Activated gamma-delta T cell treated with anti-CD3 and anti-CD28 coated beads, Interleukin-2, amount 50 U/mL, for 16 hours (primary cell): ENCODE data around the gene DHRS1.

ENCODE experiments used
- DNase-seq: peaks from one replicate; pipeline ENCODE4 v3.0.0-alpha.2; 2020; ENCODE audit warnings: low read depth

DHRS1 gene

DNA sequence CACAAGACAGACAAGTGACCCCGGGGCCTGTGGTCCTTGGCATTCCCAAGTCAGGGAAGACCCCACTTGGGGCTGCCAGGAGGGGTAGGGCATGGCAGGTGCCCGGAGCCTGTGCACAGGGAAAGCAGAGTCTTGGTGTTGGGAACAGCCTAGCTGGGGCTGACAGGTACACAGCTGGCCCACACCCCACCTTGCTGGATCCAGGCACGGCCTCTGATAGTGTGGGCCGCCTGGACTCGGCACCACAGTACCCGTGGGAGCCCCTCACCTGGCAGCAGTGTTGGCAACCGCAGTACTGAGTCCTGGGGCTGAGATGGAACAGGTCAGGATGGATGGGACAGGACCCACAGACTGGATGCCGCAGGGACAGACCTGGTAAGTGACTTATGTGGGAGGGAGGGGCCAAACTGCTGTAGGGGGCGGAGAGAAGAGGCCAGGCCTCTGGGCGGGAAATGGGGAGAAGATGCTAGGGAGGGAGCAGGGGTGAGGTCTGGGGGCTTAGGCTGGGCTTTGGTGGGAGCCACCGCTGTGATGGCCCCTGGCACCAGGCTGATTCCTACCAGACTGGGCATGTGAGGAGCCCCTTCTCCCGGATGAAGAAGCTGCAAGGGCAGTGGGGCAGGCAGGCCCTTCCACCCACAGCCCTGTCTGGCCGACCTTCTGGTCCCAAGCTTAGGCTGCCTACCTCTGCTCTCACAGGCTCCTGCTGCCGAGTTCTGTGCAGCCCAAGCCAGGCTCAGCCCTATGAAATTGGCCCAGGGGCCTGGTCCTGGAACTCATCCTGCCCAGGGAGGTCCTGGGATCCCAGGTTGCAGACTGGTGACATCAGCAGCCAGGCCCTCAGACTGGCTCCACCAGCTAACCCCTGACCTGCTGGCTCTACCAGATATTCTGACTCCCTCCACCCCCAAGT lies 36.5 kb downstream of the DHRS1 start, which contains the start of gene TGM1:
Gene TGM1 (minus strand): TSS at position 357 of the 913 bp plus-strand sequence. CDS start 825 bp downstream, outside the sequence.
- no peak for DNase-seq

DNA sequence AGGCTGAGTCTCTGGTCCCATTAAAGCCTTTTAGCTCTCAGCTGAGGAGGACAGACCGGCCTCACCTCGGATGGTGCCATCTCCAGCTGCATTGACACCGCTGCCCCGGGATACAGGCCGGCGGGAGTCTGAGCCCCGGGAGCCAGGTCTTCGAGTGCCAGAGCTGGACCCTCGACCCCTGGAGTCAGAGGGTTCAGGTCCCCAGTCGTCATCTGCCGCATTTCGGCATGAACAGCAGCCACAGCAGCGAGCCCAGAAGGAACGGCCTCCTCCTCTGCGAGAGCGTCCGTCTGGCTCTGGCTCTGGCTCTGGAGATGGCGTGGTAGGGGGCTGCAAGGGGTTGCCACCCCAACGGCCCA lies 37.6 kb downstream of the DHRS1 start:
- no peak for DNase-seq

- no peak for DNase-seq
These were observed 38.2 kb downstream of the DHRS1 start for GRCh38 chr14:24261256-24261968.

DNA sequence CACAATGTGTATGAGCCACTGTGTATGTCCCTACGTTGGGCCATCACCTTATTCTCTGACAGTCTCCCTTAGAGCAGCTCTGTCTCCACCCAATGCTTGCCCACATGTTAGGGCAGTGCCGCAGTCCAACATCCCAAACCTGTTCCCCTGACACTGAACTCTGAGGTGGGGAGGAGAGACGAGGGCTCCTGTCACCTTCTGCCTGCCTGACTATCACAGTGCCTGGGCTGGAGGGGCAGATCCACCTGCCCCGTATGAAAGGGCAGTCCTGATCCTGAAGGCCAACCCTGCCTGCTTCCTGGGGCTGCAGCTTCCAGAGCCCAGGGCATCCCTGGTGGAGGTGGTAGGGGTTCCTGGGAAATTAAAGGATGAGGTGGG lies 38.8 kb downstream of the DHRS1 start:
- DNase-seq = no peak

- no peak for DNase-seq
These were observed 39.4 kb downstream of the DHRS1 start for GRCh38 chr14:24260026-24260779.

- no peak for DNase-seq
These were observed 40.1 kb downstream of the DHRS1 start for GRCh38 chr14:24259282-24260025.

DNA sequence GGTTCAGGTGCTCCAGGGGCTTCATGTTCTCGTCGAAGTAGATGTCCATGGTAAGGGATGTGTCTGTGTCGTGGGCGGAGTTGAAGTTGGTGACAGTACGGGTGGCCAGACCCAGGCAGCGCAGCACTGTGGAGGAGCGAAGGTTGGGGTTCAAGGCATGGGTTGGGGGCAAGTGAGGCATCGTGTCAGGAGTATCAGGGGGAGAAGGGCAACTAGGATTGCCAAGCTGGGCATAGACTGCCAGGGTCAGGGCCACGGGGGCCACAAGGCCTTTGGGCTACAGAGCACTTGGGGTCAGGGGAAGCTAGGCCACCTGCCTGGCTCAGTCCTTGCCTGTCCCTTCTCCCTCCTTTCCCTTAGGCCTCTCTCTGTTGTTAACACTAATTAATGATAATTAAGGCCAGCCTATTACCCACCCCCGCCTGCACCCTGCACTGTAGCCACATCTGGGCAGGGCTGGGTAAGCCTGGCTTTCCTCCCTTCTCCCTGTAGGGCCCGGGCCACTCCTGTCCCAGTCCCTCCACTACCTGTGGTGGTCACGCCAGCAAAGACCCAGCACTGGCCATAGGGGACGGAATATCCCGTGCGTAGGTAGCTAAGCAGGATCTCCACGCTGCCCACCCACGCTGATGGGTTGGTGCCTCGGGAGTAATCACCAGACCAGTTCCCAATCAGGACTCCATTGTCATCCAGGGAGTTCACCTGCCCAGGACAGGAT lies 40.9 kb downstream of the DHRS1 start:
- DNase-seq = no peak

GRCh38 chr14:24258119-24258518 lies 41.5 kb downstream of the DHRS1 start:
- DNase-seq = no peak

- DNase-seq = no peak
These were observed 42.6 kb downstream of the DHRS1 start for GRCh38 chr14:24256960-24257359.

- no peak for DNase-seq
These were observed 43.5 kb downstream of the DHRS1 start for GRCh38 chr14:24255931-24256711.

DNA sequence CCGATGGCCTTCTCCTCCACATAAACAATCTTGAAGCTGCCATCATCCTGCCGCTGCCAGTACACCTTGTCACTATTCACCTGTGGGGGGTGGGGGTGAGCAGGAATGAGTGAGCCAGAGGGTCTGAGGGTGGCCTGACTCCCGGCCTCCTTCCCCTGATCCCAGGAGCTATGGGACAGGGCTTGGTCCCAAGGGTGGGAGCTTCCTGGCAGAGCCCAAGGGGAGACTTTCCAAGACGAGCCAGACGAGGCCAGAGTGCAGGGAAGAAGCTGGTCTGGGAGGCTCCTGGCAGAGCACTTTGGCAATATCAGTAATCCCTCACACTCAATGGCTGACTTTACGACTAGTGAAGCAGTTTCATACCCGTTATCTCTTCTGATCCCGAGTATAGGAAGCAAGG lies 44.1 kb downstream of the DHRS1 start:
- DNase-seq = no peak

- no peak for DNase-seq
These were observed 44.8 kb downstream of the DHRS1 start for GRCh38 chr14:24254630-24255392.

DNA sequence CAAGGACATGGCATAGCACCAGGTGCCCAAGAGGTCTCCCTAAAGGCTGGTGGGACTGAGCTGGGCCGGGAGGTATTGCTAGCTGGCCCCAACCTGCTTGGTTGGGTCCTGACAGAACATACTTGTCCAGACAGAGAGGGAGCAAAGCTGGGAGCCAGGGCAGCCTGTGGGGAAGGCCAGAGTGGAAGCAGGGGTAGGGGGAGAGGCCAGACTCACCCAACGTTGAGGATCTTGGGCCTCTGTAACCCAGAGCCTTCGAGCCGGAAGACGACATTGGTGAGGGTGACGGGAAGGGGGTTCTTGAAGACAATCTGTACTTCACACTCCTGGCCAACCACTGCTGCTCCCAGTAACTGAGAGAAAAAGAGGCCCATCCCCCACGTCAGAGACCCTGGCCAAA lies 45.6 kb downstream of the DHRS1 start:
- DNase-seq = no peak

- no peak for DNase-seq
These were observed 47.1 kb downstream of the DHRS1 start for GRCh38 chr14:24252289-24253124.

DNA sequence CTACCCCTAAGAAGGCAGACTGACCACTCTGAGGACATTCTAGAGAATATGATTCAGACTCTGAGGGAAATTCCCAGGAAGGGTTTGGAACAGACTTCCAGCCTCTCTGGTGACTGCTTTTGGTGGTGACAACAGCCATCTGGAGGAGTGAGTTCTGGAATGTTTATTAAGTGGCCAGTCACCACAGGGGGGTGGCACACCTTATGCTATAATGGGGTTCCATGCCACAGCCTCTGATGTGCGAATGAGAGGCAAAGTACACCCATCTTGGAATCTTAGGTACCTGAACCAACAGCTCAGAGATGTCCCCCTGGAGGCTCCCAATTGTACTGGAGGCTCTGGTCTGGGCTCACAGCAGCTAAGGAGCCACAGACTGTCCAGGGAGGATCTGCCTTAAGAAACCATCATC lies 47.7 kb downstream of the DHRS1 start:
- no peak for DNase-seq

DNA sequence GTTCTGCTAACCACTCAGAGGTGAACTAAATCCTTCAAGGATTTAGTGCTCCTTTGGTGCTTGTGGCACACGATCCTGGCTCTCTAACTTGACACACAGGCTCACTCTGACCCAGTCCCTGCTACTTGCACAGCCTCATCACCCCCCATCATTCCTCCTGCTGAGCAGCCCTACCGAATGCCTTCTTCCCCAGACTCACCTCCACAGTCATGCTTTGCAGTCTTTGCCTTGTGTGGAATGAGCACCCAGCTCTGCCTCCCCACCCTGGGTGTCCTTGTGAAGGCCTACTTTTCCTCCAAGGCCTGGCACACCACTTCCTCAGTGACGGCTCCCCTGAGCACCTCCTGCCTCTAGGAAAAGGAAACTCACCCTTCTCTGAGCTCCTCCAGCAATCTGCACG lies 49.2 kb downstream of the DHRS1 start:
- DNase-seq = no peak

GRCh38 chr14:24249230-24250021 lies 50.2 kb downstream of the DHRS1 start:
- DNase-seq = no peak

DNA sequence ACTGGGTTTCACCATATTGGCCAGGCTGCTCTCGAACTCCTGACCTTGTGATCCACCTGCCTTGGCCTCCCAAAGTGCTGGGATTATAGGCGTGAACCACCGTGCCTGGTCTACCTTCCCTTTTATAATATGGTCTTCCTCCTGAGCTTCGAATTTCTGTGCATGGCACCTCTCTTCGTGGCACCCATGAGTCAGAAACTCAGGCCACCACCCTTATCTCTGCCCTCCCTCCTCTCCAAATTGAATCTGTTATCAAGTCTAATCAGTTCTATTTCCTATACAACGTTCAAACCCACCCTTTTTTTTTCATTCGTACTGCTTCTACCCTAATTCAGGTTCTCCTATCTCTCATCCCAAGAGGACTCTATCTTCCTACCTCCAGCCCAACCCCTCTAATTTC lies 52.2 kb downstream of the DHRS1 start:
- DNase-seq = no peak
